Neuron (in vitro differentiated cells): ENCODE data around the gene FERMT1.

ENCODE experiments used
- H2AFZ ChIP-seq: one replicate; pipeline ENCODE4 v1.6.1; 2013; ENCODE audit warnings: low read depth, mild to moderate bottlenecking, inconsistent platforms, low read length, moderate library complexity
- H3K27me3 ChIP-seq: one replicate; pipeline ENCODE4 v1.6.1; 2013; ENCODE audit warnings: low read length; ENCODE audit not compliant: insufficient read depth
- H3K36me3 ChIP-seq: one replicate; pipeline ENCODE4 v1.6.1; 2013; ENCODE audit warnings: low read length; ENCODE audit not compliant: insufficient read depth
- H3K4me1 ChIP-seq: one replicate; pipeline ENCODE4 v1.6.1; 2013; ENCODE audit warnings: low read length; ENCODE audit not compliant: insufficient read depth
- H3K4me3 ChIP-seq: 2 replicates; pipeline ENCODE4 v1.5.1; 2013; ENCODE audit warnings: mild to moderate bottlenecking, low read length, moderate library complexity
- H3K9me3 ChIP-seq: one replicate; pipeline ENCODE4 v1.6.1; 2013; ENCODE audit warnings: low read length

Gene FERMT1

DNA sequence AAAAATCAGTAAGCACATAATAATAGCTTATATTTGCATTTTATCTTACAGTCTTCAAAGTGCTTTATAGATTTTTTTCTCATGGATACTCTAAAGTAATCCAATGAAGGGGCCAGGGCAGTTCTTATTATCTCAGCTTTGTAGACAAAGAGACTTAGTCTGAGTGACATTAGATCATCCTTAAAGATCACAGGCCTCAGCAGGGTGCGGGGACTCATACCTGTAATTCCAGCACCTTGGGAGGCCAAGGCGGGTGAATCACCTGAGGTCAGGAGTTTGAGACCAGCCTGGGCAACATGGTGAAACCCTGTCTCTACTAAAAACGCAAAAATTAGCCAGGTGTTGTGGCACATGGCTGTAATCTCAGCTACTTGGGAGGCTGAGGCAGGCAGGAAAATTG, 14.5 kb downstream of the FERMT1 start:
- no peaks in the 10 kb centered on the region for H3K9me3 ChIP-seq
- H3K4me3 ChIP-seq = no peak overlapping the region
- no peaks in the 10 kb centered on the region for H3K4me1 ChIP-seq
- no peak overlapping the region for H2AFZ ChIP-seq
- H3K27me3 ChIP-seq = no peaks in the 10 kb centered on the region
- no peaks in the 10 kb centered on the region for H3K36me3 ChIP-seq

DNA sequence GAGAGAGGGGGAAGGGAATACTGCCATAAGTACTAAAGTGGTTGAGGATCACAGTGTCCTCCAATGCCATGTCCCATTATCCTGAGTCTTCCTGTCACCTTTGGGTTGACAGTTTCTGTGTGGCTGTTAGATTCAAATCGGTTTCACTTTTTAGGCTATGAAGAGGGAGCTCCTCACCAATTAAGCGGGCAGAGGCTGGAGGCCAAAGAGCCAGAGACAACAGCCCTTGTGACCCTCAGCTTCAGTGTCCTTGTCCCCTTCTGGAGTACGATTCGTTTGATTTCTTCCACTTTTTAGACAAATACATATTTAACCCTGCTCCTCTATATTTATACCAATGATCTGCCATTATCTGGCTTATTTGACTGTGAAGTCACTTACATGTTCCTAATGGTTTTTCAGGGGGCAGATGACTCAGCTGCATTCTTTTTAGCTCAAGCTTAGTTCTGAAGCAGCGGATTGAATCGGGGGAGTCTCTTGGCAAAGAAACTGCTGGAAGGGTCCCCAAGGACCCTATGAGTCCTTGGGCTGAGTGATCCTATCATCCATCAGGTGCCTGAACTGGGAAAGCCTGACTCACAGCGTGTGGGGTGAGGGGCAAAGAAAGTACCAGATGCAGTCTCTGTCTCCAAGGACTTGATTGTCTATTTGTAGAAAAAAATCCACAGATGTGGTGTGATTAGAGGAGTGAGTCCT, 18.2 kb downstream of the FERMT1 start:
- Histone ChIP-seq H2AFZ (no peak overlapping the region), H3K4me3 (no peak overlapping the region), H3K27me3 (no peaks in the 10 kb centered on the region), H3K36me3 (no peaks in the 10 kb centered on the region), H3K4me1 (no peaks in the 10 kb centered on the region), H3K9me3 (no peaks in the 10 kb centered on the region)

- H3K4me3 ChIP-seq = no peak overlapping the region
- H3K9me3 ChIP-seq = no peaks in the 10 kb centered on the region
- no peaks in the 10 kb centered on the region for H3K36me3 ChIP-seq
- no peaks in the 10 kb centered on the region for H3K27me3 ChIP-seq
- H3K4me1 ChIP-seq = no peaks in the 10 kb centered on the region
- no peak overlapping the region for H2AFZ ChIP-seq
Observed at GRCh38 chr20:6103301-6103700, 19.5 kb downstream of the FERMT1 start.

- peak overlapping the region; percentile 16 for H2AFZ ChIP-seq
- H3K36me3 ChIP-seq = no peaks in the 10 kb centered on the region
- H3K4me3 ChIP-seq = no peak overlapping the region
- no peaks in the 10 kb centered on the region for H3K4me1 ChIP-seq
- H3K27me3 ChIP-seq = no peaks in the 10 kb centered on the region
- no peaks in the 10 kb centered on the region for H3K9me3 ChIP-seq
Observed at GRCh38 chr20:6101346-6101745, 21.5 kb downstream of the FERMT1 start.

DNA sequence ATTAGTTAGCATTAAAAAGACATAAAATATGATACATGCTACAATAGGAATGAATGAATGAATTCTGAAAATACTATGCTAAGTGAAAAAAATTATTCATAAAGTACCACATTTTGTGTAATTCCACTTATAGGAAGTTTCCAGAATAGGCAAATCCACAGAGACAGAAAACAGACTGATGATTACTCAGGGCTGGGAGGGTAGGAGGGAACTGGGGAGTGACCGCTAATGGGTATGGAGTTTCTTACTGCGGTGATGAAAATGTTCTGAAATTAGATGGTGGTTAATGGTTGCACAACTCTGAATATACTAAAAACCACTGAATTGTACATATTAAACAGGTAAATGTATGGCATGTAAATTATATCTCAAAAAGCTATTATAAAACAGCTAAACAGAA, 22.6 kb downstream of the FERMT1 start:
- H3K4me3 ChIP-seq = no peak overlapping the region
- no peaks in the 10 kb centered on the region for H3K9me3 ChIP-seq
- H2AFZ ChIP-seq = no peak overlapping the region
- no peaks in the 10 kb centered on the region for H3K36me3 ChIP-seq
- no peaks in the 10 kb centered on the region for H3K27me3 ChIP-seq
- no peaks in the 10 kb centered on the region for H3K4me1 ChIP-seq

- Histone ChIP-seq H3K36me3 (no peaks in the 10 kb centered on the region), H3K27me3 (no peaks in the 10 kb centered on the region), H3K9me3 (no peaks in the 10 kb centered on the region), H3K4me1 (no peaks in the 10 kb centered on the region), H2AFZ (no peak overlapping the region), H3K4me3 (no peak overlapping the region)
Observed at GRCh38 chr20:6099819-6100218, 23.0 kb downstream of the FERMT1 start.

DNA sequence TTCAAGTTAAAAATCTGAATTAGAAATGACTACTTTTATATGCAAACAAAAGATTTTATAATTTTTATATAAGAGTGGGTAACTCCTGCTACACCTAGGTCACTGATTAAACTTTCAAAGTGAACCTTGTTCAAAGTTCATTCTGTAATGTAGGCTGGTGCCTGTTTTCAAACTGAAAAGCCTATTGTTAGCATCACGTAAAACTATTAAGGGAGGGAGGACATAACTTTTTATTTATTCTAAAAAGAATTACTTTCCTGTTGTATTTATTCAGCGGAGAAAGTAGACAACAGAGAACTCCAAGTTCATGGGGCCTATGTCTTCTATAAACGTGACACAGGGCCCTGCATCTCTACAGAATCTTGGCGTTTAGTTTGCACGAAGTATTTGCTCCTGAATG, 27.4 kb downstream of the FERMT1 start:
- H3K27me3 ChIP-seq = peaks cover 3% of the 10 kb centered on the region
- no peak overlapping the region for H2AFZ ChIP-seq
- no peaks in the 10 kb centered on the region for H3K36me3 ChIP-seq
- H3K9me3 ChIP-seq = no peaks in the 10 kb centered on the region
- no peaks in the 10 kb centered on the region for H3K4me1 ChIP-seq
- no peak overlapping the region for H3K4me3 ChIP-seq

DNA sequence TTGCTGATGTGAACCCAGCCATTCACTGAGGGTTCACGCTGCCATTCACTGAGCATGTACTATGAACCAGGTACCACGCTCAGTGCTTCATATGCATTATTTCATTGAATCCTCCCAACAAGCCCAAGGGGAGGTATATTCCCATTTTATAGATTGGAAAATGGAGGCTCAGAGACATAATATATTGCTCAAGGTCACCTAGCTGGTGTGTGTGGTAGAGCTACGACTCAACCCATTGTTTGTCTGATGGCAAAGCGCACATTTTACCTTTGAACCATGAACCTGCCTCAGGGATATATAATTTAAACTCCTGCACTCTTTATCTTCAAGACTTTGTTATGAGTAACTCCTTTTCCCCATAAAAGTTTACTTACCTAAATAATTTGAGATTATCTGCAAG, 28.3 kb downstream of the FERMT1 start:
- H2AFZ ChIP-seq = no peak overlapping the region
- H3K36me3 ChIP-seq = no peaks in the 10 kb centered on the region
- H3K27me3 ChIP-seq = peaks cover 3% of the 10 kb centered on the region
- H3K4me3 ChIP-seq = no peak overlapping the region
- H3K9me3 ChIP-seq = no peaks in the 10 kb centered on the region
- no peaks in the 10 kb centered on the region for H3K4me1 ChIP-seq

DNA sequence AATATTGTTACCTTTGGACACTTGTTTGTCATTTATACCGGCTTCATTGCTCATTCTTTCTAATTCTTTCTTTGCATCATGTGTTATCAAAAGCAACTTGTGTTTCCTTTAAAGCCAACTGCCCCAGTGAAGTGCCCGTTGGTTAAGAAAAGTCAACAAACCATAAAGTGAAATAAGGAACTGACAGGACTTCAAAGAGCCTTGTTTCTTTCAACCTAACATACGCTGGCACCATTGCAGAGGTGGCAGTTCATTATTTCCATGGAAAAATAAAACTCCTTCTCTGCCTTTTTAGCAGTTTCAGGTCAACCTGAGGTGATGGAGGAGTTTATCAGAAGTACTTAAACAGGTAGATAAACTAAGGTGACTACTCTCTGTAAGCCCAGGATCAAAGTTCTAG, 28.8 kb downstream of the FERMT1 start:
- Histone ChIP-seq H3K9me3 (no peaks in the 10 kb centered on the region), H3K36me3 (no peaks in the 10 kb centered on the region), H3K4me1 (no peaks in the 10 kb centered on the region), H2AFZ (no peak overlapping the region), H3K4me3 (no peak overlapping the region), H3K27me3 (peaks cover 3% of the 10 kb centered on the region)

- Histone ChIP-seq H3K27me3 (peaks cover 3% of the 10 kb centered on the region), H3K9me3 (no peaks in the 10 kb centered on the region), H3K4me1 (no peaks in the 10 kb centered on the region), H2AFZ (no peak overlapping the region), H3K36me3 (no peaks in the 10 kb centered on the region), H3K4me3 (no peak overlapping the region)
Observed at GRCh38 chr20:6091661-6092060, 31.2 kb downstream of the FERMT1 start.

GRCh38 chr20:6086868-6087267, 36.0 kb downstream of the FERMT1 start:
- H3K27me3 ChIP-seq = peaks cover 3% of the 10 kb centered on the region
- no peak overlapping the region for H2AFZ ChIP-seq
- H3K9me3 ChIP-seq = no peaks in the 10 kb centered on the region
- no peak overlapping the region for H3K4me3 ChIP-seq
- H3K36me3 ChIP-seq = no peaks in the 10 kb centered on the region
- H3K4me1 ChIP-seq = no peaks in the 10 kb centered on the region

DNA sequence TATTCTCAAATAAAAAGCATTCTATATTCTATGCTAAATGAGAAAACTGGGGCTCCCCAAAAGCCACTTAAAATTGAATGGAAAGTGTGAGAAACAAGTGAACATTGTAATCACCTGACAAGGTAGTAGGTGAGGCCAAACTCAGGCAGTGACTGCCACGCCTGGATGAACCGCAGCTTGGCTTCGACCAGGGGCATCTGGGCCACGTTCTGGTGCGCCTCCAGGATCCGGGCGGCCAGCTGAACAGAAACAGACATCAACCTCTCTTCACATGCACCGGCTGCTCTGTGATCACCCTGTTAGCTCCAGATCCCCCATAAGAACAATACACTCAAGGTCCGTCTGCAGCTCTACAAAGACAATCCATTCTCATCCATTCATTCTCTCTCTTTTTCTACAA, 38.9 kb downstream of the FERMT1 start:
- peaks cover 4% of the 10 kb centered on the region for H3K27me3 ChIP-seq
- no peak overlapping the region for H2AFZ ChIP-seq
- no peaks in the 10 kb centered on the region for H3K9me3 ChIP-seq
- H3K4me3 ChIP-seq = no peak overlapping the region
- no peaks in the 10 kb centered on the region for H3K36me3 ChIP-seq
- no peaks in the 10 kb centered on the region for H3K4me1 ChIP-seq

DNA sequence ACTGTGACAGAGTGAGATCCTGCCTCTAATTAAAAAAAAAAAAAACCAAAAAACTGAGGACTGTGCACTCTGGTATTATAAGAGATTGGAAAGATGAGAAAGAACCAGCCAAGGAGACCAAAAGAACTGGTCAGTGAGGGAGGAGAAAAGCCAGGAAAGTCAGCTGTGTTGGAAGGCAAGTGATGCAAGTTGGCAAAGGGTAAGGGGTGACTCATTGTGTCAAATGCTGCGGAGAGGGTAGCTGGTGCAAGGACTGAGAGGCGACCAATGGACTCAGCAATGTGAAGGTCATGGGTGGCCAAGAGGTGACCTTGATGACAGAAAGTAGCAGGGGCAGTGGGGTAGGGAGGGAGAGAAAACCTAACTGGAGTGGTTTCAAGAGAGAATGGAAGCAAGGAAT, 41.6 kb downstream of the FERMT1 start:
- Histone ChIP-seq H3K4me3 (no peak overlapping the region), H3K9me3 (no peaks in the 10 kb centered on the region), H3K4me1 (no peaks in the 10 kb centered on the region), H3K36me3 (no peaks in the 10 kb centered on the region), H2AFZ (no peak overlapping the region), H3K27me3 (peaks cover 4% of the 10 kb centered on the region)

DNA sequence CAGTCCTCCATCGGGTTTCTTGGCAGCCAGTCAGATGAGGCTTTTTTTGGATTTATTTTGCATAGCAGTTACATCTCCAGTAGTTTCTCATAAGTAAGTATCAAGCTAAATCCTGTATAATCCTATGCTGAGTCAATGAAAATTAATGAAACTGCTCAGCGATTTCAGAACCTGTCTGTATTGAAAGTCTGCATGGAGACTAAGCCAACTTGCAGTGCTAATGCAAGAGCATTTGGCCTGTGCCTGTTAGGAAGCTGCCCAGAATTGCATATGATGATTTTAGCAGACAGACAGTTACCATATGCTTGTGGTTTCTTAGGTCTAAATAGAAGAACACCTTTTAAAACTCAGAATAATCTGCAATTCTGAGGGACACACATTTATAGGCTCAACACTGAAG, 43.8 kb downstream of the FERMT1 start:
- Histone ChIP-seq H3K4me1 (no peaks in the 10 kb centered on the region), H3K4me3 (no peak overlapping the region), H2AFZ (no peak overlapping the region), H3K9me3 (no peaks in the 10 kb centered on the region), H3K36me3 (no peaks in the 10 kb centered on the region), H3K27me3 (peaks cover 4% of the 10 kb centered on the region)
